ENCODE data around the gene AREG.

Gene AREG

DNA sequence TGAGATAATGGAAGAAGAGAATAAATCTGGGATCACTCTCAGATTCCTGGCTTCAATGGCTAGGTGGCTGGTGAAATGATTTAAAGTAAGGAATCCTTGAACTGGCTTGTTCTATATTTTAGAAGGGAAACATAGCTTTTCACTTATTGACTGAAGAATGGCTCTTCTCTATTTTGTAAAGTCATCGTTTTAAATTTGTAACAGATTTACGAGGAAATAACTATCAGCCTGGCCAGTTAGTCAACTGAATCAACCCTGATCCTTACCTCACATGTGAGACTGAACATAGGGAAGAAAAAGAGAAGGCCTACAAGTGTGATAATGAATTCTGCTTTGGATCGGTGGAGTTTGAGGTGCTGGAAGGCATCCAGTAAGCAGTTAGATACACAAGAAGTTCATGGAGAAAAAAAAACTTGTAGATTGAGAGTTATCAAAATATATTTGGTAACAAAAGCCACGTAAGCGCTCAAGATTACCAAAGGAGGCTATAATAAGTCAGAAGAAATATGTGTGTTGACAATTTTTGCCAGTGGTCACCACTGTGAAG is 12.0 kb downstream of the AREG start:
- DNase-seq (ENCODE audit: low spot score) (no peak), FAIRE-seq (no peak)

DNA sequence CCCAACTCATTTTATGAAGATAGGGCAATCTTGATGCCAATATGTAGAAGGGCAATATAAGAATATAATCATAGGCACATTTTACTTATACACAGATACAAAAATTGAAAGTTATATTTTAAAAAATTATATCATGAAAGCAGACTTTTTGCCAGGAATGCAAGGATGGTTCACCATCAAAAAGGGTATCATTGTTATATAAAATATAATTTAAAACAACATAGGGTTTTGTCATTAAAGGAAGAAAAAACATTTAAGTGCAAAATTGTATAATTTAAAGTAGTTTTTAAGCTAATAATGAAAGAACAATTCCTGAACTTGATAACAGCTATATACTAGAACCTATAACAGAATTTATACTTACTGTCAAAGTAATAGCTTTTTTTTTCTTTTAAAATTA is 15.9 kb downstream of the AREG start:
- FAIRE-seq (no peak), DNase-seq (ENCODE audit: low spot score) (no peak)

DNA sequence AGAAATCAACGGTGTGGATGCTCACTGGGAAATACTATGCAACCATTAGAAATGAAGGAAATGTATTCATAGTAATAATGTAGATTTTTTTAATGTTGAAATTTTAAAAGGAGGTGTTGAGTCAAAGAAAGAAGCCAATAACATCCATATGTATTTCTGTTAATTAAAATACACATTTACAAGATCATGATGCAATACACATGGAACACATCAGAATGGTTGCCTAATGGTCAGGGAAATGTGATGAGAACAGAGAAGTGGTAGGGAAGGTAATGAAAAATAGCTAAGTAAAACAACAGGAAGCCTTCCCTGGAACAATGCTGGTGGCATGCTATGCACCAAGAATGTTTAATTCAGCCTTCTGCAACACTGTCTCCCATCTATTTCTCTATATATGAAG is 18.2 kb downstream of the AREG start:
- no peak for DNase-seq (ENCODE audit: low spot score)
- no peak for FAIRE-seq

DNA sequence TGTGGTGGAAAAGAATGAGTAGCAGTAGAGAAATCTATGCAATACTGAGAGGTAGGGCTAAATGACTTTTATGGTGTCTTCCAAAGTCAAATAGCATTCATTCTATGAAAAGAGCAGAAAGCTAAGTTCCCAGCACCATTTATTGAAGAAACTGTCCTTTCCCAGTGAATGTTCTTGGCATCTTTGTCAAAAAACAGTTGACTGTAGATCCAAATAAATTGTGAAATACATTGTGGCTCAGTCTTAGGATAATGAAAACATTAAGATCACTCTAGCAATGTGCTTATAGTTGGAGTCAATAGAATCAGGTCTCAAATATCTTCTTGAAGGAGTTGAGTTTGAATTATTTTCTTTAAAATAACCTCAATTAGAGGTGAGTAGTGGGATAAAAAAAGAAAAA is 19.4 kb downstream of the AREG start:
- FAIRE-seq: no peak

DNA sequence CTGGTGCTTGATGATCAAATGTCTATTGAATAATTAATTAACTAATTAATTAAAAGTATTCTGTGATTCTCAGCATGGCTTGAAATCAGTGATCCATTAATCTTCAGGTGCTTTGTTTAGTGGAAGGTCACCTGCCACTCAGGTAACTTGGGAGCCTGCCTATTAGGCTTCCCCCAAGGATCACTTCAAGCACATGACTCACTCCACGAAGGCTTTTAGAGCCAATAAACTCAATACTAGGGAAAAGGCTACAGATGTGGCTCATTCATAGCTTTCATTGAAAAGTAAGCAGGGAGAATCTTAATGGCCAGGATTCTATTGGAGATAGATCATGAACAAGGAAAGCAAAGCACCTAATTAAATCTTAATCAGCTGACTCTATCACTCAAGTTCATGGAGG is 21.3 kb downstream of the AREG start:
- FAIRE-seq (no peak), DNase-seq (ENCODE audit: low spot score) (no peak)

More for the DNA sequence above, 19.4 kb downstream of the AREG start:
- DNase-seq (ENCODE audit: low spot score): no peak

DNA sequence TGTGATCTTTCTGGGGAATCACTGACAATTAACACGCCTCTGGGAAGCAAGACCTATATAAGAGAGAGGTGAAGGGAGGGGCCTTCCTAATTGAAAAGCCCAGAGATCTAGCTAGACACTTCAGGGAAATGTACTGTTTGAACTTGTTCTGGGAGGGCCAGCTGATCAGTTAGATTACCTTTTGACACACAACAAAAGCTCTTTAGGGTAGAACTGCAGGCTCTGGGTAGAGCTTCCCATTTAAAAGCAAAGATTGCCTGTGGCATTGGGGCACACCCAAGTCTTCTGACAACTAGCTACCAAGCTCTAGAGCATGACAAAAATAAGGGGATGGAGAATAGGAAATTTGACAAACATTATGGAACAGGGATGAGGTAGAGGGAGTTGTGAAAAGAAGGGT is 26.3 kb downstream of the AREG start:
- FAIRE-seq: no peak

DNA sequence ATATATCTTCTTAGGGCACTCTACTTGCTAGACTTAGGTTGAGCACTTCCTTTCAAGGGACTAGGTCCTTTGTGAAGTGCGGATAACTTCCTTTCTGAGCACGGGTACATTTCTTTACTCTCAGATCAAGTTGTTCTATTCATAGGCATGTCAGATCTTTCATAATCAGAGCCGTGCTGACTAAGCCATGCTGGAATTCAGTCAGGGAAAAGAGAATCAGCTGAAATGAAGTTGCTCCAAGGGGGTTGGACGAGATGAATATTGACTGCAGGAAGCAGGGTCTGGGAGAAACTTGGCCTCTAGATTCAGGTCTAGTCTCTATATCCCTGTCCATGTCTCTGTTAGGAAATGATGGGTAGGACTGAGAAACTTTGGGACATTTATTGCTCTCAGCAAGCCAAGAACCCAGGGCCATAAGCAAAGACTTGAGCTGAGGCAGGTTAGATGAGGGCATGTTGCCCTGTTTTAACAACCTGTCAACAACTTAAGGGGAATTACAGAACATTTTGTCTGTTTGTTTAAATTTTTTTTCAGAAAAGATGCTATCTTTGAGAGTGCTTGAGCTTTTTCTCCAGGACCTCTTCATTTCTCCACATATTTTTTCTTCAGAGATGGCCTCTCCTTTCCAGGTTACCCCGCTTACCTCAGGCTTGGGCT is 28.3 kb downstream of the AREG start:
- DNase-seq (ENCODE audit: low spot score) (peak; percentile 72), FAIRE-seq (peak; percentile 84)

More for the DNA sequence above, 26.3 kb downstream of the AREG start:
- DNase-seq (ENCODE audit: low spot score): no peak

DNA sequence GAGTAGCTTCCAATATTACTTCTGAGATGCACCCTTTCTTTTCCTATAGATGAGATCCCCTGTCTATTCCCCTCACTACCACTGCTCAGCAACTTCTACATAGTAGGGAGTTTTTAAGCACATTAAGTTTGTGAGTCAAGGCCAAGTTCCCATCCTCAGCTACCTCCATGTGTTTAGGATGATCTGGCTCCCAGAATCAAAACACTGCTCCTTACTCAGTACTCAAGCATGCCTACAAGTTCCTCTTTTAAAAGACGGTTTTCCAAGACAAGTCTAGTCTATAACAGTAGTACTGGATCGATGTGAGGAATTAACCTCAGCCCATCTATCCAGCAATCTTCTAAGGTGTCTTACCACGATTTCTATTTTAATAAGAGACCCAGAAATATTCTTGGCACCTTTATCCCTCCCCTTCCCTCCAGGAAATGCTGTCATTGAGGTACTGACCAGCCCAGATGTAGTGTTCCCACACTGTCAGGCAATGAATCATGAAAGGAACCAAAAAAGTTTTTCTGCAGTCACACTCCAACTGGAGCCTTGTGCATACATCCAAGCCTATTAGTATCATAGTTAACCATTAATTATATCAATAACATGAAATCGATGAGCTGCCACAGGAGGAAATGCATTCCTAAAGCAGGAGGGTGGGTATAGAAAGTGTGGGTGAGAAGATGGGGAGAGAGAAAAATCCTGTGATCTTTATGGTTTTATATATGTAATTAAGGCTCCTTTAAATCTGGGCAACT is 29.6 kb downstream of the AREG start:
- DNase-seq (ENCODE audit: low spot score) (no peak), FAIRE-seq (no peak)

DNA sequence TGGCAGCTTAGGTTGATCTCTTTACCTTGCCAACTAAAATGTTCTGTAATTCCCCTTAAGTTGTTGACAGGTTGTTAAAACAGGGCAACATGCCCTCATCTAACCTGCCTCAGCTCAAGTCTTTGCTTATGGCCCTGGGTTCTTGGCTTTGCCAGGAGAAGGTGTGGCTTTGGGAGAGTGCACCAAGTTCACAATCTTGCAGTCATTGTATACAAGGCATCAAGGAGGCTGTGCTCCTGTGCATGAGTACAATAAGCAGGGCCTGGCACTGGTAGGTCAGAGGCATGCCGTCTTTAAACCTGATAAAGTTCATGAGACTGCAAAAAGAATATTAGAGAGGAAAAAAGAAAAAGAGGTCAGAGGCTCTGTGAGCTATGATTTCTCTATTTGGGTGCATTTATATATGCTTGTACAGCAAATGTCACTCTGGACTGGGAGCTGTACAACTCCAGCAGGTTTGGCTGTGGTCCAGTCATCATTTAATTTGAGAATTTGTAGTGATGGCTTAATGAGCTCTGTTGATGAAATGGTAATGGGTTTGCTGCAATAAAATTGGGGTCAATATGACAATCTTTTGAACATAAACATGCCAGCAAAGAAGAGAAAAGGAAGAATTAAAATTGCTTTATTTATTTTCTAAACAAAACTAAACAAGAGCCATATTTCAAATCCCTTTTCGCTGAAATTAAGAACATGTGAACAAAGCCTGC is 30.3 kb downstream of the AREG start:
- no peak for FAIRE-seq
- DNase-seq (ENCODE audit: low spot score): no peak

DNA sequence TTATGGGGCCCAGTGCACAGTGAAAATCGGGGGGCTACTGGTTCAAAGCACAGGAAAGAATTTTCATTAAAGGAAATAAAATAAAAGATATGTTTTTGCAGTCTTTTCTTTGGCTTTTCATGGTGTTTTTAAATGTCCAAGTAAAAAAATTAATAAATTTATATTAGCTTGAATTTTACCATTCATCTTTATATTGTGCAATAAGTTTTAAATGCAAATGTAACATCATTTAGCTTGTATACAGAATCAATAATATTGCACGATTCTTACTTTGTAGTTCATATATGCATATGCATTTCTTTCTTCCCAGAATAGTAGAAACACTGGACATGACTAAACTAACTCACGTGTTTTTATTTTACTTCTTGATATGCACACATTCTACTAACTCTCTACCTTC is 31.0 kb downstream of the AREG start:
- no peak for FAIRE-seq
- DNase-seq (ENCODE audit: low spot score): no peak

DNA sequence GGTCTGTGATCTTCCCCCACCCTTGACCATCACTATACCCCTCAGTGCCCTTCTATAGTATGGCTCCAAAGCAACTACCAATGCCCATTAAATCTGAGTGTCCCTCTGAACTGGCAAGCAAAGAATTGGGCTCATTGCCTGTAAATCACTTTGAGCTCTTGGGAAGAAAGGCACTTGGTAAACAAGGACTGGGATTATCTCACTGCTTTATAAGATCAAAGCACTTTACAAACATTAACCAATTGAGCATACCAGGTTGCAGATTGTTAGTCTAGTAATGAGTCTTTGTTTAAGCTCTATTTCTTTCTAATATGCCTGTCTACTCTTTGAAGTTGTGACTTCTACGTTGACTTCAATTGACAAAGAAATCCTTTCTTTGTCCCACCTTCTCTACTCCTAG is 34.1 kb downstream of the AREG start:
- DNase-seq (ENCODE audit: low spot score) (no peak), FAIRE-seq (no peak)

DNA sequence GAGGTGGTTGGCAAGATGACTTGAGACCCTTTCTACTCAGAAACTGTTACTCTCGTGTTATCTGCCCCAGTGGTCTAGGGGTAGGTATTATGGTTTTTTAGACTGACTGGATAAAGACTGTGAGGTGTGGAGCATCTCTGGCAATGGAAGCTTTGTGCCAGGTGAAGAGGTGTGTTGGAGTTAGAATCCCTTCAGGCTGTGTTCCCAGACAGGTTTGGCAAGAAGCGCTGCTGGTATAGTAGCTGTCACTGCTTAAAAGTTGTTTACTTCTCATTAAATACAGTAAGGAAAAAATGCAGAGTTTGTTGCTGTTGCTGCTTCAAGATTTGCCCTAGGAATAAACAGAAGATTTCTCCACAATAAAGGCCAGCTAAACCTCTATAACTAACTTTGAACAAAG is 35.3 kb downstream of the AREG start:
- DNase-seq (ENCODE audit: low spot score) (no peak), FAIRE-seq (no peak)

DNA sequence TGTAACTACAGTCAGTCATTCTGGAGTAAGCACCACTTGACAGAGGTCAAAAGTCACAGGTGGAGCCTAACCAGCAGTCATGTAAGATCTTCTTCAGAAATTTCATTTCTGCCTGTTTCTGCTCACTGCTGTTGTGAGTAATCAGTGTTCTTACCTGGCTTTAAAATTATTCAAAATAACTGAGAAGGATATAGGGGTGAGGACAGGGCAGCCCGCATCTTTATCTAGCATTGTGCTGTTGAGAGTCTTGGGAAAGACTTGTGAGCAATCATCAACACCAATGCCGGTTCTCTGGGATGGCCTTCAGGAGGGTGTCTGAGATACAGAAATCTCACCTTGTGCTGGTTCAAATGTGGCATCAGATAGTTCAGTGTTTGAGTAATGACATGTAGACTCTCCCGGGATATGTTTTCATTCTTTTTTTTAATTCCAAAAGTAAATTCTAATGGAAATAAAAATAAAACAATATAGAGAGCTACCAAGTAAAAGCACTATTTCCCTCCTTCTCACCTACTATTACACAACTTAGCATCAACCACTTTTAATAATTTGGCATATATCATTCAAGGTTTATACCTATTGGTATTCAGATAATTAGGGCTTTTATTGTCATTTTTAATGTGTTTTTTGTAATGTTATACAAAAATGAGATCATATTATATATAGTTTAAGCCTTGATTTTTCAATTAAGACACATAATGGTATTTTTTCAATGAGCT is 37.1 kb downstream of the AREG start:
- FAIRE-seq (no peak), DNase-seq (ENCODE audit: low spot score) (no peak)

DNA sequence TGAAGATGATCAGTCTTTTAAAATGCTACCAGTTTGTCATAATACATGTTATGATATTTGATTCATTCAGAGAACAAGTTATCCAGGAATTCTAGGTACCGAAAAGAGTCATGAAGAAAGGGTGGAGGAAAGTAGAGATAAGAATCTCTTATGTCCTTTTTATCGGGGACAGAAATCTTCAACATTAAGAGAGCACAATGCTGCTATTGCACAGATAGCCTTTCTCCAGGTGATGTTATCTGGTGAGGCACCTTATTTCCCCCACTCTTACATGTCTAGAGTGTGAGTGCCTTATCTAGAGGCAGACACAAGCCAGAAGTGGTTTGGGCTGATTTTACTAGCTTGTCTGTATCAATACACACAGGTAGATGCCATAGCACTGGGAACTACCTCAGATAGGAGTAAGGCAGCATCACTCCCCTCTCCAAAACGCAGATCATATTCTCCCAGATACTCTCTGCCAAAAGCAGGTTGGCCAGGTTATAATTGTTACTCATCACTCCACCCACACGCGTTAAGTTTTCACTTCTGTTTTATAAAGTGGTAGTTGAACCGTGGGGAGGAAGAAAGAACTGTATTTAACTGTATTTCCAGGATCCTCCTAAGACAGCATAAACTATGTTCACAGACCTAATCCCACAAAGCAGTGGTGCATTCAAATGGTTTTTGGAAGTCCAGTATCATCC is 38.4 kb downstream of the AREG start:
- FAIRE-seq: no peak
- DNase-seq (ENCODE audit: low spot score): no peak

DNA sequence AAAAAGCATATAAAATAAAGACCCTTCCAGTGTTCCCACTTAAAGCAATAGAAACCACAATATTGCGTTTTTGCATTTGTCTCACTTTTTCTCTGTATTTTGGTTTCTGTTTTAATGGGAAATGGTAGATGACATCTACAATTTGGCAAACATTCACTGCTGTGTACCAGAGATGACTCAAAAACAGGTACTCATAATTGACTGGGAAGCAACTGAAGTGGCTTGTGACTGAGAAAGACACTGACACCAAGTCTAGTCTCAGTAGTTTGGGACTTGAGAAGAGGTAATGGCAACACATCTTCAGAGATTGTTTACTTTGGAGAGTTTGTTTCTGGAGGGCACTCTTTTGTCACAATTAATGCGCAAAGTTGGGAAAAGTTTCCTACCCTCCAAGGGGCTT is 42.0 kb downstream of the AREG start:
- FAIRE-seq: no peak

DNA sequence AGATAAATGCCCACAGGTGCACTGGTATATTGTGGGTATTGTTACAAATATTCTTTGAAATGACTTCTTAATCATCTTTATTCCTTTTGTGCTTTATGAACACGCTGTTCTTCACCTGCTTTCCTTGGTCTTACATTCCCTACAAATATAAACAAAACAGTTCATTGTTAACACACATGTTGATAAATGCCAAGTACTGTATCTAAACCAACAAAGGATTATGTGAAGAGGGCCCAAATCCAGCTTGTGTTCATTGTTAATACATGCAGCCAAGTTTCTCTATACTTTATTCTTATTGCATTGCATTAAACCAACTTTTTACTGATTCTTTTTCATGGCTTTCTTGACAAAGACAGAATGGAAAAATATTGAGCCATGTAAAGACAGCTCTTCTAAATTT is 42.8 kb downstream of the AREG start:
- DNase-seq (ENCODE audit: low spot score) (no peak), FAIRE-seq (no peak)

More for the DNA sequence above, 42.0 kb downstream of the AREG start:
- no peak for DNase-seq (ENCODE audit: low spot score)

DNA sequence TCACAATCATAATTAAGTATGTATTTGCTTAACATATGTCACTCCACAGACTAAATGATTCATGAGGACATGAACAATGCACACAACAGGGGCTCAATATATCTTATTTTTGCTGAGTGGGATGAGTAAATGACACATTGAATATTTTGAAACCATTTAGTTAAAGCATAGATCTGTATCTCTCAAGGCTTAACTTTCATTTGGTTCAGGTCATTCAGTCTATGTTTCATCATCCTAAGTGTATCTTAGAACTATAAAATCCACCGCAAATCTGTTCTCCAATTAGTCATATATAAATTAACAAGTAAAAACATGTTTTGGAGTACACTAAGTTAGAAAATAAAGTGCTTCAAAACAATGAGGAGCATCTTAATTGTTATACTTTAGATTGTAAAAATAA is 45.8 kb downstream of the AREG start:
- no peak for FAIRE-seq
- no peak for DNase-seq (ENCODE audit: low spot score)

DNA sequence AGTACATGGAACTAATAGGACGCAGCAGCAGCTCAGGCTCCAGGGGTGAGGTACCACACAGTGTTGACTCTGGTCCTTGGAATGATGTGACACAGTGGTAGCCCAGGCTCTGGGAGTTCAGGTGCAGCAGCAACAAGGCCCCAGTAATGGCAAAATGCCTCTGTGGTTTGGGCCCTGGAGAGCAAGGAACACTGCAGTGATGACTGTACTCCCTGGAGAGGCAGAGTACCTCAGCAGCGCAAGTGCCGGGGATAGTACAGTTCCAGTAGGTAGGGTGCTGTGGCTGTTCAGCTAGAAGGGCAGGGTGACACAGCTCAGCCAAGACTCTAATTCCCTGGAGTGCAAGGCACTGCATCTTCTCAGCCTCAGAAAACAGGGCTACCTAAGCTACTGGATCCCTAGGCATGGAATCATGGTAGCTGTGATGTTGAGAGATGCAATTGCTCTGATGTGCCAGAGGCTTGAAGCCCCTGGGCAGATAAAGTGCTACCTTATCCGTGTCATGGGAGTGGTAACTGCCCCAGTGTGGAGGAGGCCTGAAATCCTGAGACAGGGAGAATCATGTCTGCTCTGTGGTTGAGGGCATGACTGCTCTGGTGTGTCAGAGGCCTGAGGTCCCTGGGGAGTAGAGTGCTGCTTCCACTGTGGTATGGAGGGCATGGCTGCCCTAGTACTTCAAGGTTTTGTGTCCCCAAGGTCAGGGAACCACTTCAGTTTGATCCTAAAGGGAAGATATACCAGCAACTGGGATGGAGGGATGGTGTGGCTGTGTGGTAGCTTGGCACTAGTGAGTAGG is 55.2 kb downstream of the AREG start:
- FAIRE-seq (peak; percentile 84), DNase-seq (ENCODE audit: low spot score) (peak; percentile 82)

DNA sequence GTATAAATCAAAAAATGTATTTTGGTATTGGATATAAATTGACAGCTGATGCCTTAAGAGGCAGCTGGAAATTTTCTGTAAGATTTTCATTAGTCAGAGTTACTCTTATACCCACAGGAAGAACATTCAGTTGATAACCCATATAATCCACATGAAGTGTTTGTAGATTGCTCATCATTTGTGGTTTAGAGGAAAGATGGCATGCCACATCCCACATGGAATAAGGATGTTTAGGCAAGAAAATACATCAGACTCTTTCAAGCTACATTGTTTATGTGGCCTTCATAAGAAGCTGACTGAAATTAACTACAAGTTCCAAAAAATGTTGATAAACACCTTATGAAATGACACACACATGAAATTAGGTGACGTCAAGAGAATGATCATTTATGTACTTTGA is 56.6 kb downstream of the AREG start:
- FAIRE-seq (peak; percentile 96), DNase-seq (ENCODE audit: low spot score) (peak; percentile 84)

DNA sequence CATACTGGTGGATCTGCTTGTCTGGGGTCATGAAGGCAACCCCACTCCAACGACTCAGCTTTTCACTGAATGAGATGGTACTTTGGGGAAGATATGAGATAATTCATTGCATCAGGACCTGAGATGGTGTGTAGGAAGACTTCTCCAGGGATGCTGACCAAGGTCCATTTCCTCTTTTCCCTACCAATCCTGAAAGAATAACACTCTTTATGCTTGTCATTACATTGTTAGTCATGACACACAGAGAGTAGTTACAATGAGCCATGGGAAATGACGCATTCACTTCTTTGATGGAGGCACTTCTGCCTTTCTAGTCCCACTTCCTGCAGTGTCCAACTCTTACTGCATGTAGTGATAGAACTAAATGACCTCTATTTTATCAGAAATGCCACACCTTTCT is 58.6 kb downstream of the AREG start:
- no peak for FAIRE-seq
- DNase-seq (ENCODE audit: low spot score): peak; percentile 77

Data from RCC 7860 (cell line).